GM21515 (cell line): ENCODE results near the gene STK32C.

Experiments used
- ATAC-seq: cut with Tn5 transposase; IDR thresholded peaks from one replicate; pipeline ENCODE4 v1.9.1; 2021; ENCODE audit not compliant: unreplicated experiment

Gene STK32C

DNA sequence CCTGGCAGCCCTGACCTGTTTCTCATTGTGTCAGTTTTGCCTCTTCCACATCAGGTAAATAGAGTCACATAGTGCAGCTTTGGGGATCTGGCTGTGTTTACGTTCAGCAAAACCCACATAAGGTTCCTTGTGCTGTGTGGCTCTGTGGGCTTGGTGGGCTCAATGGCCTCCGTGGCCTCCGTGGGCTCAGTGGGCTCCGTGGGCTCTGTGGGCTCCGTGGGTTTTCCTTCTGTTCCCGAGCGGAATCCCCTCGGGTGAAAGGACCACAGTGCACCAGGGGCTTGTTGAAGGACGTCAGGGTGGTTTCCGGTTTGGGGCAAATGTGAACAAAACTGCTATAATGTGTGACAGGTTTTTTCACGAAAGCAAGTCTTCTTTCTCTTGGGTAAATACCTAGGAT, 133.5 kb downstream of the STK32C start:
- no peak for ATAC-seq

DNA sequence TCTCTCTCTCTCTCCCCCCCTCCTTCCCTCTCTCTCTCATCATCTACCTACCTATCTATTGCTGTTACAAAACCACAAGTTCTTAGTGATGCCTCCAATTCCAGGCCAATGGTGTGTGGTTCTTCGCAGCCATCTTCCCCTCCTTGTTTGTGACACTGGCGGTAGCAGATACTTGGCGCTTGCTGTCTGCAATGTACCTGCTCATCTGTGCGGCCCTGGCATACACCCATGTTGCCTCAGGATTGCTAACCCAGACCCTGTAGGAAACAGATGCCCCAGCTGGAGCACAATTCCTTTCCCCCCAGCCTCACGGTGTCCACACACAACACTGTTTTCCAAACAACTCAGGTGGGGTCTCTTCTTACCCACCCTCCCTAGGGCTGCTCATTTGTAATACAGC, 134.6 kb downstream of the STK32C start:
- no peak for ATAC-seq

DNA sequence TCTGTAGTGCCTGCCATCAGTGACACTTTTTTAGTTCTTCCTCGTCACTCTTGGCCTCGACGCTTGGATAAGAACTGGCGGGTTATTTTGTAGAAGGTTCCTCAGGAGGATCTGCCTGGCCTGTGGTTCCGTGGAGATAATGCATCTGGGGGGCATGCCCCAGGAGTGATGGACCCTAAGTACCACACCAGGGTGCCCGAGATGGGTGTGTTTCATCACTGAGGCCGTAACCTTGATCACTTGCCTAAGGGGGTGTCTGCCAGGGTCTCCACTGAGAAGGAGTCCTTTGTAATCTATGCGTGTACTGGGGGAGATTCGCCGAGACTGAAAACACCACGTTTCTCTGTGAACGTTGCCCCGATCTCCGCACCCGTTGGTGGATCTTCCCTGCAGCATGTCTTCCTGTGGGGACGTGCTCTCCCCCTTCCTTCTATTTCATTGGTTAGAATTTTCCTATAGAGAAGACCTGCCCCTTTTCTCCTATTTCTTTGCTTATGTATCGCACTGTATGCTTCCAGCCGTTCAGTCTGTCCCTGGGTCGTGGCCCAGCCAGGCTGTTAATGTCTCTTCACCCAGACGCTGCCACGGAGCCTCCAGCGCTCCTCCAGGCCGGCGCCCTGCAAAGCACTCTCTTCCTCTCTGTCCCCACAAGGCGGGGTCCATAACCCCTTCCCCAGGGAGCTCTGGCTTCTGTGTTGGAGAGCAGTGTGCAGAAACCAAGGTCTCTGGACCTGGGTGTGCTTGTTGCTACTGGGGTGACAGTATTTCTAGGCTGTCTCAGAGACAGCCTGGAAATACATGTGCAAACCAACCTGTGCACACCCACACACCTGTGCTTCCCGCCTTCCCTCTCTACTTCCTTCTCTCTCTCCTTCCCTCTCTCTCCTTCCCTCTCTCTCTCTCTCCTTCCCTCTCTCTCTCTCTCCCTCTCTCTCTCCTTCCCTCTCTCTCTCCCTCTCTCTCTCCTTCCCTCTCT, 135.4 kb downstream of the STK32C start:
- ATAC-seq, result no peak

DNA sequence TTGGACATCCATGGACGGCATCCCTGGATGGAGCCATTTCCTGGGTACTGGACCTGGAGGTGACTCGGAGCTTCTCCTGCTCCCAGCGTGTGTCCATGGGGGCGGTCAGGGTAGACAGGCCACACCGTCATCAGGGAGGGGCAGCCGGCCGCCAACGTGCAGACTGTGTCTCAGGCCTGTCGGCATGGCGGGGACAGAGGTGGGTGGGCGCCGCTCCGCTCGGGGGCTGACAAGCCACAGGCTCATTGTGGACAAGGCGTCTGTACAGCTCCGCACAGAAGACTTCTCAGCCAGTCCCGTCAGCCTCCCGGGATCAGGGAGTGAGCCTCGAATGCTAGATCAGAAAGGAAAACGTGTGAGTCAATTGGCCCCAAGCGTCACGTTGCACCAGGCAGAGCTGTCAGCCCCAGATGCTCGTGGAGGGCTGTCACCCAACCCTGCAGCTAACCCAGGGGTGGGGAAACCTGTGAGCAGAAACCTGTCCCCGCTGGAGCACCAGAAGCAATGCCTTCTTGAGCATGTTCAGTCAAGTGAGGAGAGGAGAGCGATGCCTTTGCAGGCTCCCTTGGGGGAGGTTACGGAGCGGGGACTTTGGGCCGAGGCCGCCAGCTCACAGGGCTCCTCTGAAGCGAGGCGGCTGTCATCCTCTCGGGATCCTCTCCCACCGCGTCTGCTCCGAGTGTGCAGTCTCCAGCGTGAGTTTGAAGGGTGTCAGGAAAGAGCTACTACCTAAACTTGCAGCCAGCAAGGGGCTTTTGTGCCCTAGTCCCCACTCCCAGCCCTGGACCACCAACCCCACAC, 137.0 kb downstream of the STK32C start:
- ATAC-seq, result no peak

DNA sequence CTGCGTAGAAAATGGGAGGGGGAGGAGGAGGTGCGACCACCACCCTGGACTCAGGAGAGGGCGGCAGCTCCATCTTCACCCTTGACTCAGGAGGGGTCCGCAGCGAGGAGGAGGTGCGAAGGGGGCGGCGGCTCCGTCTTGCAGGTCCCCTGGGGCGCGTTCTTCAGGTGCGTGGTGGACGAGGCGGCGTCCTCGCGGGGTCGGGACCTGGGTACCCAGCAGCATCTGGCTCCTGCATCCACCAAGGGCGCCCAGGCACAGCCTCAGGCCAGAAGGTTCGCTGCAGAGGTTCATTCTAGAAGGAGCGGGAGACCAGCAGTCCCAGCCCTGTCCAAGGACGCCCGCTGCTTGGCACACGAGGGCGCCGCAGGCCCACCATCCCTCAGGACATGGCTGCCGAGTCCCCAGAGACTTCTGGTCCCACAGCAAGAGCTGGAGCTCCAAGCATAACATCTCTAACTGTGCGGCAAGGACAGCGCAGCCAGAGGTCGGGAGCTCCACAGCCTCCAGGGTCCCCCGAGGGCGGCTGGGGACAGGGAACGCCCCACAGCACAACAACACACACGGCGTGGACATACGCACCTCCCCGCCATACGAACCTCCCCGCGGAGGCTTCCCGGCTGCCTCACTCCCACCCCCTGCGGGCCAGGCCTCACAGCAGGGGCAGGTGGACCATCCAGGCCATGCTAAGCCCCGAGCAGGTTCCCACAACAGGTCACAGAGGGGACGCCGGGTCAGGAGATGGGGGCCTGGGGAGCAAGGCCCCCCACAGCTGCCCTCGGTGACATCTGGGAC, 137.8 kb downstream of the STK32C start:
- no peak for ATAC-seq

DNA sequence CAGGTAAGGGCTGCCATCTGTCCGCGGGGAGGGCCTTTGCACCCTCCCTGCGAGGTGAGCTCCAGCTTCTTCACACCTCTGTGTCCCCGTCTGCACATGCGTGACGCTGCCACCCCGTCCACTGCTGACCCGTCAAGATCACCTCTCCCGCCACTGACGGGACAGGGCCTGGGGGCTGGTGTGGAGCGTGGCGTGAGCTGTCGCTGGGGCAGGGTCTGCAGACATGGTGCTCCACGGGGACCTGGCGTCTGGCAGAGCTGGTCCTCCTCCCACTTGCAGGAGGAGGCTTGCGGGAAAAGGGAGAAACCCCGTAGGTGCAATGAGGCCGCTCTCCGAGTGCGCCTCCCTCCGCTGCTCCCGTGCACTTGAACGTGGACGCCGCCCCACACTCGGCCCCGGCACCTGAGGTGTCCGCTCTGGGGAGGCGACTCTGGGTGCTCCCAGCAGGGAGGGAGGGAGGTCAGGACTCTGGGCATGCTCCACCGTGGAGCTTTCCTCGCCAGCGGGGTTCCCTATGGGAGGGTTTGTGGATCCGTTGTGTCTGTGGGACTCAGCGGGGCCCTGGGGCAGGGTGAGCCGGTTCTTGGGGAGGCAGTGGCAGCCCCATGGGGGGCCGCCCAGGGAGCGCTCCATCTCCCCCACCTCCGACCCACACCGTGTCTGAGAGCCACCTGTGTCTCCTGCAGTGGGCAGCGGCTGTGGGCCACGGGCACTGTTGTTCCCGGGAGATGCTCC, 138.6 kb downstream of the STK32C start:
- ATAC-seq, result no peak

DNA sequence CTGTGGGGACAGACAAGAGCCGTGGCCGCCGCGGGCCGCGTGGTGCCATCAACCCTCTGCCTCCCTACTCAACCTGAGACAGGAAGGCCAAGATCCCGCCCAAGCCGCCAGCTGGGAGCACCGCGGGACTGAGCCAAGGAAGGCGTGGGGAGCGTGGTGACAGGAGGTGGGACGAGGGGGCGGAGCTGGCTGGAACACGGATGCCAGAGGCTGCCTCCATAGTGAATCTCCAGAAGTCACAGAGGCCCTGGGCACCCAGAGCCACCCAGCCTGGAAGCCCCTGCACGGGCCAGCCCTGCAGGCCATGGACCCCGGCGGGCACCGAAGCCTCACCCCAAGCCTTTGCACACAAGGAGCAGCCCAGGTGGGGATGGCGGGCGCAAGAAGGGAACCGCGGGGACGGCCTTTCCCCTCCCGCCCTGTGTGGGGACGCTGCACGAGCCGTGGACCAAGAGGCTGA, 139.1 kb downstream of the STK32C start:
- no peak for ATAC-seq

DNA sequence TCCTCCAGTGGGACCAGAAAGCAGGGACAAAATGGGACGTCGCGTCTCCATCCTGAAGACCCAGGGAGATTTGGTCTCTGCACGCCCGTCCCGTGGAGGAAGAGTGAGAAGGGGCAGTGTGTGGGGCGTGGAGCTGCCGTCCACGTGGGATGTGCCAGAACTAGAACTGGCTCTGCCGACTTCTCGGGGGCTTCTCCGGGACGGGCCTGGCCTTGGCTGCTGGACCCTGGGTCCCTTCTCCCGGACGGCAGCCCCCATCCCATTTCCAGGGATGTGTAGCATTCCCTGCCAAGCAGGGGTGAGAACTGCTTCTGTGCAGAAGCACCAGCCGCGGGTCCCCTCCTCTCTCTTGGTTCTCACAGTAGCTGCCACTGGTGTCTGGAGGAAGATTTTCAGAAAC, 139.8 kb downstream of the STK32C start:
- no peak for ATAC-seq

DNA sequence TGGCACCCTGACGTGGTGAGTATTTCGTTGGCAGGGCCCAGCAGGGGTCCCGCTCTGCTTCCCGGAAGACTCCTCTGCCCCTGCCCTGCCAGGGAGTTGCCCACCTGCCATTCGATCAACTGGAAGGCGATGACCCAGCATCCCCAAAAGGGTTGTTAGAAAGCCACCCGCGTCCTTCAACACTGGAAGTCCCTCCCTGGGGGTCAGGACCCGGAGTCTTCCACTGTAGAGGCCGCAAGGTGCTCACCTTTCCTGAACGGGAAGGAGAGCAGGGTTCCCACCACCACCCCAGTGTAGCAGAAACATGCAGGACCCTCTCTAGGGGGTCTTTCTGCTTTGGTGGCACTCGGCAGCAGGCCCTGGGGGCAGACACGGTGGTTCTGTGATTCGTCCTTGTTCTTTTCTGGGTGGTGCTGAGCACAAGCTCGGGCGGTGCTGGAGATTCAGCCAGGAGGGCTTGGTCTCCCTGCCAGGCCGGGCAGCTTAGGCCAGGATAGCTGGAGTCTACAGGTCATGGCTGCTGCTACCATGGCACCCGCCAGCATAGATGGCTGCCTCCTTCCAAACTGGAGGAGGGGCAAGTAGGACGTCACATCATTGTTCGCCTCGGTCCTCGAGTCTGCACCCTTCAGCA, 140.6 kb downstream of the STK32C start:
- ATAC-seq, result no peak

DNA sequence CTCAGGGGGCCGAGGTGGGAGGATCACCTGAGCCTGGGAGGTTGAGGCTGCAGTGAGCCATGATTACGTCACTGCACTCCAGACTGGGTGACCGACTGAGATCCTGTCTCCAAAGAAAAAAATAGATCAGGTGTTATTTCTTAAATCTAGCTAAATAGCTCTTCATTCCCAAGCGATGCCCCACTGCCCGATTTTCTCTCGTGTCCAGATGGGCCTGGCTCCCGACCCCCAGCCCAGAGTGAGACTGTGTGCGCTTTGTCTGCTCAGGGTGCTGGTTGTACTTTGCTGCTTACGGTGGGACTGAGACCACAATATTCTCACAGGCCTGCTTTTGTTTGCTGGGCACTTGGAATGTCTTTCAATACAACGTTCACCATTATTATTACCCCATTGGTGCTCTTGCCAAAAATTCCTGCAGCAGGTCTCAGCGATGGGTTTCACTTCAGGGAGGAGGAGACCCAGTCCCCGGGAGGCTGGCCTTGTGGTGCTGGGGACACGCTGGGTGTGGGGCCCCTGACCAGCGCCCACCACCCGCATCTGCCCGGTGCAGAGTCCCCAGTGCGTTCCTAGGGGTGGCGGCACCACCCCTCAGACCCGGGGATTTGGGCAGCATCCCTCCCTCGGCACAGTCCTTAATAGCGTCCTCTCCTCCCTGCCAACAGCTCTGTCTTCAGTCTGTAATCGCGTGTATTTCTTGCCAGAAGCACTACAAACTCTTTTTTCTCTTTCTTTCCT, 141.4 kb downstream of the STK32C start:
- no peak for ATAC-seq

DNA sequence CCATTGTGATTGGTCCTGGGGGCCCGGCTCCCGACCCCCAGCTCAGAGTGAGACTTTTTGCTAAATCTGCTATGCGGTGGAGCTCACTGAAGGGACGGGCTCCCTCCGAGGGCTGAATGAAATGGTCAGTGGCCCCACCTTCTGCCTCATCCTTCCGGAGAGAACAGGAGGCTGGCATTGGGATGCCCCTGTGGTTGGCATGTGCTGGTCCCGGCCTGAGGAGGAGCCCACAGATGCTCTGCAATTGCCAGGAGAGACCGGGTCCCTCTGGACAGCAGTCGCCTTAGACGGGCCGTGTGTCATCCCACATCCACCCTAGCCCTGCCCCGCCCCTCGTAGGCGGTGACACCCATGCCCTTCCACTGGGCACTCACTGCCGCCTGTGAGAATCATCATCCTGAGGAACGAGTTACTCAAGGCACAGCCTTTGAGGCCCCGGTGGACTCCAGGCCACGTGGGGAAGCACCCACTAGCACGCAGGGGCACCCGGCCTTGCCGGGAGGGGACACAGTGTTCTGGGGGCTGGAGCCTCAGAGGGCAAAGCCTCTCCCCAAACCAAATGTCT, 142.3 kb downstream of the STK32C start:
- no peak for ATAC-seq

DNA sequence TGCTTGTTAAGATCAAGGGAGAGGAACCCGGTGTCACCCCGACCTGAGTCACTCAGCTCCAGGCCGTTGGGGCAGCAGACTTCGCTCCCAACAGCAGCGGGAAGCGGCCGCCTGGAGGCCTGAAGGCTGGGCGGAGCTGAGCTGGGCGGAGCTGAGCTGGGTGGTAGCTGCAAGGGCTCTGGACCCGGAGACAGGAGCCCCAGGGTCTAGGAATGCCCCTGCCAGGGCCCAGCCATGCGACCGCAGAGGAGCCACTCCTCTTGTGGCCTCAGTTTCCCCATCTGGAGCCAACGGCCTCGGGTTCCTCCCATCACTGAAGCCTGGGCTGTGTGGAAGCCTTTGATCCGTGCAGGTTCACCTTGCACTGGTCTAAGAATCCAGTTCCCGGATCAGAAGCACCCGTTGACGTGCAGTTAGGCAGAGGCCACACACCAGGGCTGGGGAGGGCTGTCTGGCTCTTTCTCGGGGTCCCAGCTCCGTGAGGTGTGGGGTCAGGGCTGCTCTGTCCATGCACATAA, 142.9 kb downstream of the STK32C start:
- no peak for ATAC-seq

DNA sequence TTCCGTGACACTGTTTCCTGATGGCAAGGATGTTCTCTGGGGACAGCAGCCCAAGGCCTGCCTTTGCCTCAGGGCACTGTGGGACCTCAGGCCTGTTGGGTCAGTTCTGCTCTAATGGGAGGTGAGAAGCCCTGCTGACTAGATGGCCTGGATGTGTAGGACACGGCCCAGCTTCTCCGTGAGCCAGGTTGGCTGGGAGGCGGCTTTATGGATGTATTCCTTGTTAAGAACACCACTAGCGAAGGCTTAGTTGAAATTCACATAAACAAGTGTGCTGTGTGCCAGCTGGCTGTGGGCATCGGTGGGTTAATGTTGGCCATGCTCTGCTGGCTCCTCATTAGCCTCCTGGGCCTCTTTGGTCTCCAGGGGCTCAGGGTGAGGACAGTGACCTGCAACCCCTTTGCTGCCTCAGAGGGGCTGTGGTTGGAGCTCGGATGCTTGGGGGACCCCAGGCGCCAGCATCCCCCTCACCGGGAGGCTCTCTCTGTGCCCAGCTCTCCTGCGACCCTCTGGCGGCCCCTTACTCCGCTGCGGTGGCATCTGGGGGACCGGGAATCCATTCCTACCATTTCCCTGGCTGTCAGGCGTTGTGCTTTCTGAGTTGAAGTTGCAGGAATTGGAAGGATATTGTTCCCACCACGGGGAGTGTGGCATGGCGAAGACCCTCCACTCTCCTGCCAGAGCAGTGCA, 143.8 kb downstream of the STK32C start:
- no peak for ATAC-seq

DNA sequence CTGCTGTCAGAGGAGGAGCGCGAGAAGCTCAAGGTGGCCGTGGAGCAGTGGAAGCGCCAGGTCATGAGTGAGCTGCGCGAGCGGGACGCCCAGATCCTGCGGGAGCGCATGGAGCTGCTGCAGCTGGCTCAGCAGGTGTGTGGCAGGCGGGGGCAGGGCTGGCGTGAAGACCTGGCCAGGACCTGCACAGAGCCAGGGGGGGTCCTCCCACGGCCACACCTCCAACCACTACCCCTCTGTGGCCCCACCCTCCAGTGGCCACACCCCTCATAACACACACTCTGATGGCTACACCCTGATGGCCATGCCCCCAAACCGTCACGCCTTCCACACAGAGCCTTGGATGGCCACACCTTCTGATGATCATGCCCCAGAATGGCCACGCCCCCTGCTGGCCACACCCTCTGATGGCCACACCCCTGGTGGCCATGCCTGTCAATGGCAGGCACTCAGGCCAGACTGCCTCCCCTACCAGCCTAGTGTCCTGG, 144.4 kb downstream of the STK32C start:
- peak; percentile 57 for ATAC-seq

DNA sequence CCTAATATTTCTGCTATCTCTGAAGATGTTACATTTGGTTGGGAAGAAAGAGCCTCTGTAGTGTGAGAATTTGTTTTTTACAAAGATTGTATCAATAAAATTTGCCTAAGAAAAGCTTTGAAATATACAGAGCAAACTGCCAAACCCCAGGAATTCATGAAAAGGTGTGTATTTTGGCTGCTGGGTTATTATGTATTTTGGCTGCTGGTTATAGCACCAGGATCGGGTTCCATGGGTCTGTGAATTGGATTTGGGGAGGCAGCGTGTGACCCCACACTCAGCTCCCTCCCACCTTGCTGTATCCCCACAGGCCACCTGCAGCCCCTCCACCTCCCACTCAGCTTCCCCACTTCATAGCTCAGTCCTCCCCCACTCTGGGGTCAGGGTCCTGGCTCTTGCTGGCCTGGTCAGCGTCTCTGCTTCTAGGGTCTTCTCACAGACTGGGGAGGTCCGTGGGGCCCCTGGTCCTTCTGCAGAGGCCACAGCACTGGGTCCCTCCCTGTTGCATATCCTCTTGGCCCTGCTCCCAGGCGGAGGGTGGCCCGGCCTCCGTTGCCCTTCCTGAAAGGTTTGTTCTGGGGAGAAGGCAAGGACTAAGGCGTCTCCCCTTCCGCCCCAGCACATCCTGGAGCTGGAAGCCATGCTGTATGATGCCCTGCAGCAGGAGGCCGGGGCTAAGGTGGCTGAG, 145.0 kb downstream of the STK32C start:
- ATAC-seq, result no peak

DNA sequence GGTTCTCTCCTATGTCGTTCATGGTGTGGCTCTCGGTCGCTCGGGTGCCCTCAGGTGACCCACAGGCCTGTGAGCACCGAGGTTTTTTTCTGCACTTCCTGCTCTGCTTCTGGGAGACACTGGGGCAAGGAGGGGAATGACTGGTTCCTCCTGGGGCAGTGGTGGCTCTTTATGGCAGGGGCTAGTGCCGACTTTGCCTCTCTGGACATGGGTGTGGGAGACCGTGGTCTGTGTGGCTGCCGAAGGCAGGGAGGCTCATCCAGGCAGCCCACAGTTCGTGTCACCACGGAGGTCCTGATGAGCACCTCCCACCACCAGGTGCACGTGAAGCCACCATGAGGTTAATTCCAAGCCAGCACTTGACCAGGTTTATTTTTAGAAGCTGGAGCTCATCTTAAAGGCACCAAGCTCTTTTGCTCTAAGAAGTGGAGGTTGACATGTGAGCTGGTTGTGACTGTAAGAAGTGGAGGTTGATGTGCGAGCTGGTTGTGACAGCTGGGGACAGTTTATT, 145.7 kb downstream of the STK32C start:
- ATAC-seq, result no peak
